ENCODE measurements around the gene P2RX6.

Gene P2RX6

GRCh38 chr22:21016644-21017420 is 1.9 kb downstream of the P2RX6 start:
- no peak overlapping the region for H3K27ac ChIP-seq (ENCODE audit: low read depth, low read length)
- no peaks in the 10 kb centered on the region for H3K27me3 ChIP-seq (ENCODE audit: control insufficient read depth in 1 of 2, insufficient read depth in 2 of 2, low read length in 2 of 2)
- H3K9me3 ChIP-seq (ENCODE audit: control insufficient read depth in 1 of 2, low read length in 2 of 2), result no peaks in the 10 kb centered on the region
- H3K36me3 ChIP-seq (ENCODE audit: control insufficient read depth in 1 of 2, insufficient read depth in 2 of 2, low read length in 2 of 2), result no peaks in the 10 kb centered on the region
- H3K4me3 ChIP-seq (ENCODE audit: low read depth in 1 of 2, low read length in 2 of 2), result no peak overlapping the region
- H3K9ac ChIP-seq (ENCODE audit: low read depth in 1 of 2, low read length in 2 of 2), result no peak overlapping the region
- peaks cover 12 to 29% of the 10 kb centered on the region in 2 donors for H3K4me1 ChIP-seq (ENCODE audit: control insufficient read depth in 1 of 2, insufficient read depth in 2 of 2, low read length in 2 of 2)

GRCh38 chr22:21018314-21018713 is 3.3 kb downstream of the P2RX6 start:
- H3K9ac ChIP-seq (ENCODE audit: low read depth in 1 of 2, low read length in 2 of 2), result no peak overlapping the region
- no peak overlapping the region for H3K27ac ChIP-seq (ENCODE audit: low read depth, low read length)
- no peaks in the 10 kb centered on the region for H3K27me3 ChIP-seq (ENCODE audit: control insufficient read depth in 1 of 2, insufficient read depth in 2 of 2, low read length in 2 of 2)
- H3K4me3 ChIP-seq (ENCODE audit: low read depth in 1 of 2, low read length in 2 of 2), result no peak overlapping the region
- no peaks in the 10 kb centered on the region for H3K36me3 ChIP-seq (ENCODE audit: control insufficient read depth in 1 of 2, insufficient read depth in 2 of 2, low read length in 2 of 2)
- no peaks in the 10 kb centered on the region for H3K9me3 ChIP-seq (ENCODE audit: control insufficient read depth in 1 of 2, low read length in 2 of 2)
- peaks cover 12 to 29% of the 10 kb centered on the region in 2 donors for H3K4me1 ChIP-seq (ENCODE audit: control insufficient read depth in 1 of 2, insufficient read depth in 2 of 2, low read length in 2 of 2)

GRCh38 chr22:21020802-21021429 is 6.0 kb downstream of the P2RX6 start:
- Histone ChIP-seq H3K4me3 (ENCODE audit: low read depth in 1 of 2, low read length in 2 of 2) (no peak overlapping the region), H3K9ac (ENCODE audit: low read depth in 1 of 2, low read length in 2 of 2) (no peak overlapping the region), H3K27ac (ENCODE audit: low read depth, low read length) (no peak overlapping the region), H3K4me1 (ENCODE audit: control insufficient read depth in 1 of 2, insufficient read depth in 2 of 2, low read length in 2 of 2) (peaks cover 0 to 10% of the 10 kb centered on the region in 2 donors), H3K9me3 (ENCODE audit: control insufficient read depth in 1 of 2, low read length in 2 of 2) (no peaks in the 10 kb centered on the region), H3K27me3 (ENCODE audit: control insufficient read depth in 1 of 2, insufficient read depth in 2 of 2, low read length in 2 of 2) (no peaks in the 10 kb centered on the region), H3K36me3 (ENCODE audit: control insufficient read depth in 1 of 2, insufficient read depth in 2 of 2, low read length in 2 of 2) (no peaks in the 10 kb centered on the region)

- Histone ChIP-seq H3K4me1 (ENCODE audit: control insufficient read depth in 1 of 2, insufficient read depth in 2 of 2, low read length in 2 of 2) (peaks cover 0 to 3% of the 10 kb centered on the region in 2 donors), H3K4me3 (ENCODE audit: low read depth in 1 of 2, low read length in 2 of 2) (no peak overlapping the region), H3K36me3 (ENCODE audit: control insufficient read depth in 1 of 2, insufficient read depth in 2 of 2, low read length in 2 of 2) (no peaks in the 10 kb centered on the region), H3K27me3 (ENCODE audit: control insufficient read depth in 1 of 2, insufficient read depth in 2 of 2, low read length in 2 of 2) (no peaks in the 10 kb centered on the region), H3K27ac (ENCODE audit: low read depth, low read length) (no peak overlapping the region), H3K9ac (ENCODE audit: low read depth in 1 of 2, low read length in 2 of 2) (no peak overlapping the region), H3K9me3 (ENCODE audit: control insufficient read depth in 1 of 2, low read length in 2 of 2) (no peaks in the 10 kb centered on the region)
Measured at GRCh38 chr22:21022507-21022906, 7.5 kb downstream of the P2RX6 start.

GRCh38 chr22:21022955-21023614 is 8.1 kb downstream of the P2RX6 start:
- Histone ChIP-seq H3K4me1 (ENCODE audit: control insufficient read depth in 1 of 2, insufficient read depth in 2 of 2, low read length in 2 of 2) (peaks cover 0 to 3% of the 10 kb centered on the region in 2 donors), H3K4me3 (ENCODE audit: low read depth in 1 of 2, low read length in 2 of 2) (no peak overlapping the region), H3K36me3 (ENCODE audit: control insufficient read depth in 1 of 2, insufficient read depth in 2 of 2, low read length in 2 of 2) (no peaks in the 10 kb centered on the region), H3K27me3 (ENCODE audit: control insufficient read depth in 1 of 2, insufficient read depth in 2 of 2, low read length in 2 of 2) (no peaks in the 10 kb centered on the region), H3K27ac (ENCODE audit: low read depth, low read length) (no peak overlapping the region), H3K9ac (ENCODE audit: low read depth in 1 of 2, low read length in 2 of 2) (no peak overlapping the region), H3K9me3 (ENCODE audit: control insufficient read depth in 1 of 2, low read length in 2 of 2) (no peaks in the 10 kb centered on the region)

GRCh38 chr22:21025266-21025665 is 10.3 kb downstream of the P2RX6 start:
- peaks cover 0 to 3% of the 10 kb centered on the region in 2 donors for H3K4me1 ChIP-seq (ENCODE audit: control insufficient read depth in 1 of 2, insufficient read depth in 2 of 2, low read length in 2 of 2)
- H3K4me3 ChIP-seq (ENCODE audit: low read depth in 1 of 2, low read length in 2 of 2), result no peak overlapping the region
- no peaks in the 10 kb centered on the region for H3K36me3 ChIP-seq (ENCODE audit: control insufficient read depth in 1 of 2, insufficient read depth in 2 of 2, low read length in 2 of 2)
- peaks cover 0 to 4% of the 10 kb centered on the region in 2 donors for H3K27me3 ChIP-seq (ENCODE audit: control insufficient read depth in 1 of 2, insufficient read depth in 2 of 2, low read length in 2 of 2)
- H3K27ac ChIP-seq (ENCODE audit: low read depth, low read length), result no peak overlapping the region
- H3K9ac ChIP-seq (ENCODE audit: low read depth in 1 of 2, low read length in 2 of 2), result no peak overlapping the region
- no peaks in the 10 kb centered on the region for H3K9me3 ChIP-seq (ENCODE audit: control insufficient read depth in 1 of 2, low read length in 2 of 2)

GRCh38 chr22:21025763-21026755 is 11.1 kb downstream of the P2RX6 start:
- peaks cover 0 to 3% of the 10 kb centered on the region in 2 donors for H3K4me1 ChIP-seq (ENCODE audit: control insufficient read depth in 1 of 2, insufficient read depth in 2 of 2, low read length in 2 of 2)
- H3K9me3 ChIP-seq (ENCODE audit: control insufficient read depth in 1 of 2, low read length in 2 of 2), result no peaks in the 10 kb centered on the region
- no peak overlapping the region for H3K27ac ChIP-seq (ENCODE audit: low read depth, low read length)
- no peaks in the 10 kb centered on the region for H3K36me3 ChIP-seq (ENCODE audit: control insufficient read depth in 1 of 2, insufficient read depth in 2 of 2, low read length in 2 of 2)
- no peak overlapping the region for H3K4me3 ChIP-seq (ENCODE audit: low read depth in 1 of 2, low read length in 2 of 2)
- no peak overlapping the region for H3K9ac ChIP-seq (ENCODE audit: low read depth in 1 of 2, low read length in 2 of 2)
- peaks cover 0 to 8% of the 10 kb centered on the region in 2 donors for H3K27me3 ChIP-seq (ENCODE audit: control insufficient read depth in 1 of 2, insufficient read depth in 2 of 2, low read length in 2 of 2)

GRCh38 chr22:21026783-21027692 is 12.1 kb downstream of the P2RX6 start:
- no peak overlapping the region for H3K9ac ChIP-seq (ENCODE audit: low read depth in 1 of 2, low read length in 2 of 2)

More at GRCh38 chr22:21026783-21027692, 12.1 kb downstream of the P2RX6 start:
- peaks cover 0 to 8% of the 10 kb centered on the region in 2 donors for H3K4me1 ChIP-seq (ENCODE audit: control insufficient read depth in 1 of 2, insufficient read depth in 2 of 2, low read length in 2 of 2)
- no peaks in the 10 kb centered on the region for H3K36me3 ChIP-seq (ENCODE audit: control insufficient read depth in 1 of 2, insufficient read depth in 2 of 2, low read length in 2 of 2)
- H3K4me3 ChIP-seq (ENCODE audit: low read depth in 1 of 2, low read length in 2 of 2), result no peak overlapping the region
- no peak overlapping the region for H3K27ac ChIP-seq (ENCODE audit: low read depth, low read length)
- no peaks in the 10 kb centered on the region for H3K9me3 ChIP-seq (ENCODE audit: control insufficient read depth in 1 of 2, low read length in 2 of 2)
- peaks cover 0 to 14% of the 10 kb centered on the region in 2 donors for H3K27me3 ChIP-seq (ENCODE audit: control insufficient read depth in 1 of 2, insufficient read depth in 2 of 2, low read length in 2 of 2)
